K562 (cell line): Measurements from ENCODE around the gene COMMD4. TPM values are rescaled to one million over a fixed set of nuclear protein-coding genes. Genes with fewer than 3 reads are reported as not detected.

Source experiments
- ATAC-seq: fragments of 200-7000 bp; cut with Tn5 transposase; 3 replicates; pipeline ENCODE4 v1.9.1; 2020; ENCODE audit warnings: moderate library complexity
- BruUV-seq: library from RNA; stranded (reverse); fragments of 400-500 nt; replicated peaks from 2 replicates; lab custom pipeline; 2021; lab: Mats Ljungman, UMichigan
- CTCF ChIA-PET: fragments of 300-600 bp; formaldehyde crosslinking; extraction: SDS; loops from one replicate; lab custom pipeline; 2021; ENCODE audit warnings: low intra/inter-chr PET ratio; lab: Yijun Ruan, JAX
- POLR2A ChIA-PET: fragments of 300-600, 350-650 bp; sonication (Branson Sonifier 250); formaldehyde crosslinking; extraction: SDS; loops from one replicate; lab custom pipeline; 2021; ENCODE audit warnings: antibody characterized with exemption, inconsistent platforms; lab: Yijun Ruan, JAX
- DNase-seq, 4 experiments: peaks; one replicate each; pipeline versions ENCODE4 v3.0.0 to v3.0.0-alpha.2; 2011 to 2018; ENCODE audit warnings: low spot score in 3 of 4, mixed read lengths in 3 of 4; ENCODE audit errors: extremely low read depth in 1 of 4
- FAIRE-seq: peaks from 2 replicates; lab custom pipeline; 2011; peaks lifted over from hg19 to GRCh38; lab: Jason Lieb, UNC
- H2AFZ ChIP-seq: 2 replicates; pipeline ENCODE4 v1.6.0; 2011; ENCODE audit warnings: low read depth, low read length, control low read depth, inconsistent platforms
- H3K27ac ChIP-seq: fragments of 200-600 bp; 3 replicates; pipeline ENCODE4 v1.8.0; 2011; ENCODE audit warnings: low read depth, mild to moderate bottlenecking, control low read depth, inconsistent platforms, low read length, moderate library complexity, mixed read lengths; ENCODE audit errors: extremely low read depth
- H3K27me3 ChIP-seq, 2 experiments: fragments of 300-600 bp in 1 of 2; 2 replicates in 1 of 2; 3 replicates in 1 of 2; pipeline versions ENCODE4 v1.6.0 to v1.8.0; 2011; ENCODE audit warnings: inconsistent platforms in 2 of 2, low read length in 2 of 2, mild to moderate bottlenecking in 1 of 2, mixed read lengths in 1 of 2, moderate library complexity in 1 of 2; ENCODE audit not compliant: control insufficient read depth in 2 of 2, insufficient read depth in 2 of 2
- H3K36me3 ChIP-seq: fragments of 300-600 bp; 3 replicates; pipeline ENCODE4 v1.8.0; 2011; ENCODE audit warnings: mild to moderate bottlenecking, low read length, inconsistent platforms; ENCODE audit not compliant: control insufficient read depth, insufficient read depth
- H3K4me1 ChIP-seq, 2 experiments: fragments of 200-600 bp in 1 of 2; replicated peaks in 1 of 2; 2 replicates in 1 of 2; 3 replicates in 1 of 2; pipeline versions ENCODE4 v1.5.1 to v1.8.0; 2011; ENCODE audit warnings: inconsistent platforms in 2 of 2, low read length in 2 of 2, mild to moderate bottlenecking in 1 of 2, mixed read lengths in 1 of 2, moderate library complexity in 1 of 2; ENCODE audit not compliant: control insufficient read depth in 2 of 2, insufficient read depth in 2 of 2
- H3K4me2 ChIP-seq: 2 replicates; pipeline ENCODE4 v1.6.1; 2011; ENCODE audit warnings: low read length, control low read depth, inconsistent platforms, mixed read lengths; ENCODE audit not compliant: insufficient read depth
- H3K4me3 ChIP-seq: fragments of 200-600 bp; sonication (generic), shearing (Covaris generic); 2 replicates; pipeline ENCODE4 v1.5.1; 2016; ENCODE audit warnings: control low read depth, inconsistent platforms
- H3K79me2 ChIP-seq: fragments of 200-600 bp; 3 replicates; pipeline ENCODE4 v1.8.0; 2011; ENCODE audit warnings: low read length, inconsistent platforms; ENCODE audit not compliant: control insufficient read depth, insufficient read depth
- H3K9ac ChIP-seq, 2 experiments: 2 replicates each; pipeline versions ENCODE4 v1.6.0 to v1.6.1; 2011; ENCODE audit warnings: low read depth in 2 of 2, low read length in 2 of 2, control low read depth in 1 of 2, inconsistent platforms in 1 of 2, mild to moderate bottlenecking in 1 of 2, mixed read lengths in 1 of 2; ENCODE audit not compliant: insufficient read depth in 1 of 2
- H3K9me1 ChIP-seq: one replicate; pipeline ENCODE4 v1.6.0; 2011; ENCODE audit warnings: inconsistent platforms, mild to moderate bottlenecking, low read length, moderate library complexity; ENCODE audit not compliant: control insufficient read depth, insufficient read depth
- H3K9me3 ChIP-seq: replicated peaks from 2 replicates; pipeline ENCODE4 v1.5.1; 2011; ENCODE audit warnings: low read depth, low read length, inconsistent platforms; ENCODE audit not compliant: control insufficient read depth, insufficient read depth
- H4K20me1 ChIP-seq: replicated peaks from 2 replicates; pipeline ENCODE4 v1.6.1; 2011; ENCODE audit warnings: low read length, inconsistent platforms, mixed read lengths; ENCODE audit not compliant: control insufficient read depth, insufficient read depth
- CC2D1A ChIP-seq: fragments of 450-650 bp; IDR thresholded peaks from 2 replicates; pipeline ENCODE4 v1.6.1; 2017; ENCODE audit warnings: mild to moderate bottlenecking
- CREB3L1 ChIP-seq: fragments of 450-650 bp; IDR thresholded peaks from 2 replicates; pipeline ENCODE4 v1.6.1; 2014; ENCODE audit warnings: low read depth, mild to moderate bottlenecking, moderate library complexity, borderline replicate concordance
- EWSR1 ChIP-seq: fragments of 450-650 bp; IDR thresholded peaks from 2 replicates; pipeline ENCODE4 v1.6.1; 2018; ENCODE audit warnings: borderline replicate concordance, mild to moderate bottlenecking, low read depth, moderate library complexity; ENCODE audit not compliant: partially characterized antibody
- GATA2 ChIP-seq: sonication (generic); formaldehyde crosslinking; IDR thresholded peaks from 2 replicates; pipeline ENCODE4 v1.4.0; 2020; ENCODE audit warnings: mild to moderate bottlenecking, missing genetic modification reagents
- HBP1 ChIP-seq: fragments of 450-650 bp; formaldehyde crosslinking; IDR thresholded peaks from 2 replicates; pipeline ENCODE4 v1.4.0; 2022; ENCODE audit warnings: missing genetic modification characterization
- HNRNPH1 ChIP-seq: fragments of 200-400 bp; formaldehyde crosslinking; optimal IDR thresholded peaks from 2 replicates; pipeline ENCODE3; 2017; ENCODE audit warnings: low read depth, mild to moderate bottlenecking, low read length, moderate library complexity
- IRF2 ChIP-seq: sonication (generic); formaldehyde crosslinking; IDR thresholded peaks from 2 replicates; pipeline ENCODE4 v1.8.1; 2022; ENCODE audit warnings: mild to moderate bottlenecking, missing genetic modification reagents
- NCOA1 ChIP-seq: fragments of 450-650 bp; IDR thresholded peaks from 2 replicates; pipeline ENCODE4 v1.6.1; 2016; ENCODE audit warnings: low read depth
- NFE2 ChIP-seq: IDR thresholded peaks from 2 replicates; pipeline ENCODE4 v1.6.1; 2014; ENCODE audit warnings: antibody characterized with exemption, low read depth
- WHSC1 ChIP-seq: IDR thresholded peaks from one replicate; pipeline ENCODE4 v1.6.1; 2012; ENCODE audit warnings: low read length, control low read depth, inconsistent platforms
- ZNF212 ChIP-seq: fragments of 450-650 bp; formaldehyde crosslinking; IDR thresholded peaks from 2 replicates; pipeline ENCODE4 v1.4.0; 2020; ENCODE audit warnings: mild to moderate bottlenecking
- WGBS: fragments of 100-300 bp; shearing (Covaris generic); methylation state at CpG from one replicate; pipeline ENCODE4 v1.1.6; 2016; ENCODE audit warnings: low coverage, mixed read lengths; ENCODE audit not compliant: insufficient coverage; ENCODE audit errors: missing lambda C conversion rate; 5-methylcytosine and 5-hydroxymethylcytosine counted together
- in situ Hi-C: fragments of 300-500 bp; cut with MboI; formaldehyde crosslinking; loops from 4 replicates; pipeline ENCODE4 v1.15.0; 2018; ENCODE audit warnings: inconsistent platforms, mixed read lengths
- intact Hi-C: fragments of 100-400 bp; cut with micrococcal nuclease; formaldehyde crosslinking; loops from 2 replicates; pipeline ENCODE4 v1.14.2; 2022
- polyA plus RNA-seq, 8 experiments: library from polyadenylated mRNA; depleted of rRNA in 4 of 8; stranded (reverse) in 5 of 8; unstranded in 3 of 8; fragments of >200 nt; fragmentation: Nextera tagmentation in 2 of 8; fragmentation: Illumina TruSeq in 1 of 8; extraction: Ambion mirVana in 2 of 8; extraction: Trizol in 1 of 8; gene quantifications; 2 replicates each; pipeline versions ENCODE4 v1.2.1 to v1.2.3, GENCODE V29; 2011 to 2014; ENCODE audit warnings: inconsistent platforms in 1 of 8, missing spikeins in 1 of 8
- total RNA-seq, 7 experiments: library from RNA; depleted of rRNA in 6 of 7; stranded (reverse); fragments of >200 nt in 6 of 7; fragmentation: Illumina TruSeq in 2 of 7; extraction: Trizol in 2 of 7; gene quantifications; 2 replicates each; pipeline versions ENCODE4 v1.2.1 to v1.2.3, GENCODE V29; 2011 to 2021; ENCODE audit warnings: low replicate concordance in 1 of 7
- TF ChIP-seq, protein P1 (sequence below): sonication (generic); formaldehyde crosslinking; IDR thresholded peaks from 2 replicates; pipeline ENCODE4 v1.8.0; 2022; ENCODE audit warnings: missing genetic modification reagents, mild to moderate bottlenecking, moderate library complexity, borderline replicate concordance
- TF ChIP-seq, protein P2 (sequence below): conservative IDR thresholded peaks from 2 replicates; pipeline ENCODE4 v1.6.1; 2011; ENCODE audit warnings: low read depth, mild to moderate bottlenecking, low read length; ENCODE audit not compliant: control insufficient read depth

The COMMD4 gene
- total and polyA plus RNA-seq, 9 of the 15 experiments (the other 6 are each of a cell fraction or from before 2014, with no cell fraction given): 20.4 to 140 (median 63.9) TPM

- no peak for TF ChIP-seq EWSR1
- TF ChIP-seq IRF2 (CRISPR knock-in tag): no peak
- TF ChIP-seq WHSC1: no peak
- TF ChIP-seq NFE2: no peak
Measured at GRCh38 chr15:75367913-75368688, 32.2 kb downstream of the COMMD4 start, which contains the start of gene MAN2C1 (continued).

- peaks cover 12 to 14% of the 10 kb centered on the region in 2 experiments; a peak in 4 of 5 replicates for H3K4me1 ChIP-seq
- TSS peak; percentile 81 for BruUV-seq
- H3K9me3 ChIP-seq: no peaks in the 10 kb centered on the region
- H3K79me2 ChIP-seq: peaks cover 26% of the 10 kb centered on the region
- H3K4me3 ChIP-seq: peak overlapping the region; percentile 96
- H3K36me3 ChIP-seq: peaks cover 77% of the 10 kb centered on the region
- ATAC-seq: peak; percentile 14
- no peak for DNase-seq
- CTCF ChIA-PET: interaction anchor here (1.6 kb wide), 1 partner anchor 272 kb away, joined by 9 read pairs; the partner anchor contains the start of gene IMP3
- peak overlapping the region; percentile 94 for H3K4me2 ChIP-seq
- peak overlapping the region; percentile 96 for H3K27ac ChIP-seq
- peak overlapping the region; percentile 90 for H2AFZ ChIP-seq
- H3K27me3 ChIP-seq: no peaks in the 10 kb centered on the region
- H3K9ac ChIP-seq: peak overlapping the region; percentile 94 to 98
- FAIRE-seq: peak; percentile 82
- 3% methylated on average over 23 of the region's 23 CpGs for WGBS
- in situ Hi-C loops (loop anchor here (5.0 kb wide), 1 partner anchor 309 kb away; no protein-coding TSS in a partner anchor), intact Hi-C loops (loop anchor here (1.0 to 2.0 kb wide), 3 partner anchors 85 to 314 kb away; partner anchors contain the start of gene IMP3)
- H4K20me1 ChIP-seq: peaks cover 10% of the 10 kb centered on the region
- POLR2A ChIA-PET: interaction anchor here (0.6 to 2.5 kb wide), 26 partner anchors 9 to 828 kb away, joined by 3 to 36 read pairs (median 4); partner anchors contain the start of genes ARID3B, IMP3, PTPN9 and SNUPN
- peaks cover 4% of the 10 kb centered on the region for H3K9me1 ChIP-seq
- TF ChIP-seq CC2D1A (peak; percentile 1; the same call in 1 of the 2 replicates), HBP1 (CRISPR knock-in tag) (0 out of 2 replicates have a peak, but pooled peaks have one; percentile 3), NCOA1 (no peak), ZNF212 (CRISPR knock-in tag) (no peak), HNRNPH1 (no peak), CREB3L1 (peak; percentile 13; the same call in 1 of the 2 replicates), GATA2 (CRISPR knock-in tag) (no peak)
- TF ChIP-seq, protein P1, sequence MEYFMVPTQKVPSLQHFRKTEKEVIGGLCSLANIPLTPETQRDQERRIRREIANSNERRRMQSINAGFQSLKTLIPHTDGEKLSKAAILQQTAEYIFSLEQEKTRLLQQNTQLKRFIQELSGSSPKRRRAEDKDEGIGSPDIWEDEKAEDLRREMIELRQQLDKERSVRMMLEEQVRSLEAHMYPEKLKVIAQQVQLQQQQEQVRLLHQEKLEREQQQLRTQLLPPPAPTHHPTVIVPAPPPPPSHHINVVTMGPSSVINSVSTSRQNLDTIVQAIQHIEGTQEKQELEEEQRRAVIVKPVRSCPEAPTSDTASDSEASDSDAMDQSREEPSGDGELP (CRISPR knock-in tag): no peak
- TF ChIP-seq, protein P2, sequence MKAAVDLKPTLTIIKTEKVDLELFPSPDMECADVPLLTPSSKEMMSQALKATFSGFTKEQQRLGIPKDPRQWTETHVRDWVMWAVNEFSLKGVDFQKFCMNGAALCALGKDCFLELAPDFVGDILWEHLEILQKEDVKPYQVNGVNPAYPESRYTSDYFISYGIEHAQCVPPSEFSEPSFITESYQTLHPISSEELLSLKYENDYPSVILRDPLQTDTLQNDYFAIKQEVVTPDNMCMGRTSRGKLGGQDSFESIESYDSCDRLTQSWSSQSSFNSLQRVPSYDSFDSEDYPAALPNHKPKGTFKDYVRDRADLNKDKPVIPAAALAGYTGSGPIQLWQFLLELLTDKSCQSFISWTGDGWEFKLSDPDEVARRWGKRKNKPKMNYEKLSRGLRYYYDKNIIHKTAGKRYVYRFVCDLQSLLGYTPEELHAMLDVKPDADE: no peak
Measured at GRCh38 chr15:75368689-75369239, 32.9 kb downstream of the COMMD4 start.
